Caco-2 (cell line): Measurements from ENCODE around the gene UTP3. TPM values are rescaled to one million over a fixed set of nuclear protein-coding genes. Genes with fewer than 3 reads are reported as not detected.
"Not testable (repeated sequence)": the region's sequence is repeated elsewhere in the genome, so short reads cannot be mapped to it uniquely, and the experiment has no call there.

Experiments
- BruUV-seq: library from RNA; stranded (reverse); fragments of 400-500 nt; replicated peaks from 2 replicates; lab custom pipeline; 2021; lab: Mats Ljungman, UMichigan
- CTCF ChIA-PET: fragments of 300-600 bp; sonication (Branson Sonifier 250); formaldehyde crosslinking; loops from one replicate; lab custom pipeline; 2022; ENCODE audit warnings: antibody characterized with exemption; lab: Charles Lee
- POLR2A ChIA-PET: fragments of 300-600 bp; sonication (Branson Sonifier 250); formaldehyde crosslinking; loops from one replicate; lab custom pipeline; 2022; ENCODE audit warnings: antibody characterized with exemption; lab: Charles Lee
- DNase-seq, 2 experiments: peaks; one replicate each; pipeline versions ENCODE4 v3.0.0 to v3.0.0-alpha.2; 2020 to 2022
- H3K27me3 ChIP-seq: replicated peaks from 2 replicates; pipeline ENCODE4 v1.6.0; 2011; ENCODE audit warnings: low read length; ENCODE audit not compliant: control insufficient read depth, insufficient read depth
- H3K36me3 ChIP-seq: 2 replicates; pipeline ENCODE4 v1.5.1; 2011; ENCODE audit warnings: low read length; ENCODE audit not compliant: control insufficient read depth, insufficient read depth
- H3K4me1 ChIP-seq: fragments of 250-450 bp; sonication (Bioruptor Pico); 2 replicates; pipeline ENCODE4 v1.5.1; 2020; ENCODE audit warnings: mild to moderate bottlenecking
- H3K4me3 ChIP-seq: 2 replicates; pipeline ENCODE4 v1.5.1; 2011; ENCODE audit warnings: low read depth, mild to moderate bottlenecking, control low read depth, low read length
- H3K9me3 ChIP-seq: fragments of 250-450 bp; sonication (Bioruptor Pico); 2 replicates; pipeline ENCODE4 v1.5.1; 2020; ENCODE audit warnings: mild to moderate bottlenecking, moderate library complexity
- H3K27ac Mint-ChIP-seq: one replicate; pipeline ENCODE4 v1.8.0; 2022; ENCODE audit warnings: mixed read lengths; ENCODE audit not compliant: unreplicated experiment
- H3K27me3 Mint-ChIP-seq: one replicate; pipeline ENCODE4 v1.8.0; 2022; ENCODE audit warnings: mixed read lengths; ENCODE audit not compliant: insufficient read depth, unreplicated experiment
- H3K36me3 Mint-ChIP-seq: one replicate; pipeline ENCODE4 v1.8.0; 2022; ENCODE audit warnings: mild to moderate bottlenecking, mixed read lengths; ENCODE audit not compliant: insufficient read depth, unreplicated experiment
- H3K4me1 Mint-ChIP-seq: one replicate; pipeline ENCODE4 v1.8.0; 2022; ENCODE audit warnings: low read depth, mixed read lengths; ENCODE audit not compliant: unreplicated experiment
- H3K4me3 Mint-ChIP-seq: one replicate; pipeline ENCODE4 v1.8.0; 2022; ENCODE audit warnings: mild to moderate bottlenecking, moderate library complexity, mixed read lengths; ENCODE audit not compliant: unreplicated experiment
- H3K9me3 Mint-ChIP-seq: one replicate; pipeline ENCODE4 v1.8.0; 2022; ENCODE audit warnings: mixed read lengths; ENCODE audit not compliant: unreplicated experiment
- CTCF ChIP-seq, 2 experiments: fragments of 200-600 bp in 1 of 2; IDR thresholded peaks; 1 replicate in 1 of 2; 2 replicates in 1 of 2; pipeline versions ENCODE4 v1.5.1 to v1.8.0; 2011 to 2022; ENCODE audit warnings: antibody characterized with exemption in 1 of 2, control low read depth in 1 of 2, inconsistent platforms in 1 of 2, low read depth in 1 of 2, low read length in 1 of 2, mild to moderate bottlenecking in 1 of 2, moderate library complexity in 1 of 2; ENCODE audit not compliant: insufficient read depth in 1 of 2, severe bottlenecking in 1 of 2, unreplicated experiment in 1 of 2
- intact Hi-C: fragments of 100-400 bp; cut with micrococcal nuclease; formaldehyde crosslinking; loops from one replicate; pipeline ENCODE4 v1.10.0; 2022; ENCODE audit not compliant: unreplicated experiment
- total RNA-seq: library from RNA; stranded (reverse); gene quantifications from 2 replicates; pipeline ENCODE4 v1.2.3, GENCODE V29; 2022

Gene UTP3
- total RNA-seq, 1 experiment from 2014 or later = 28.2 TPM

GRCh38 chr4:70722199-70722791 is 34.0 kb downstream of the UTP3 start:
- Histone ChIP-seq H3K9me3 (no peaks in the 10 kb centered on the region), H3K27me3 (no peaks in the 10 kb centered on the region), H3K4me3 (no peak overlapping the region), H3K36me3 (no peaks in the 10 kb centered on the region), H3K4me1 (no peaks in the 10 kb centered on the region)
- DNase-seq = no peak
- no TSS peak for BruUV-seq
- POLR2A ChIA-PET = no interaction called here
- intact Hi-C loops = no loop called here
- CTCF ChIA-PET = no interaction called here
- H3K4me1 Mint-ChIP-seq = no peaks in the 10 kb centered on the region
- no peak for TF ChIP-seq CTCF (IDR thresholded peaks at IDR 0.05; ENCODE audit: insufficient read depth in 1 of 2, low read depth in 1 of 2, low read length in 1 of 2, severe bottlenecking in 1 of 2, unreplicated experiment in 1 of 2)
- no peak overlapping the region for H3K4me3 Mint-ChIP-seq
- no peak overlapping the region for H3K27ac Mint-ChIP-seq
- H3K36me3 Mint-ChIP-seq = no peaks in the 10 kb centered on the region
- H3K27me3 Mint-ChIP-seq = no peaks in the 10 kb centered on the region
- H3K9me3 Mint-ChIP-seq = no peaks in the 10 kb centered on the region

GRCh38 chr4:70724463-70724862 is 36.1 kb downstream of the UTP3 start:
- DNase-seq = no peak
- ChIA-PET CTCF (no interaction called here), POLR2A (no interaction called here)
- Histone ChIP-seq H3K9me3 (no peaks in the 10 kb centered on the region), H3K36me3 (no peaks in the 10 kb centered on the region), H3K4me3 (no peak overlapping the region), H3K4me1 (no peaks in the 10 kb centered on the region), H3K27me3 (no peaks in the 10 kb centered on the region)
- BruUV-seq = no TSS peak
- intact Hi-C loops = no loop called here
- no peaks in the 10 kb centered on the region for H3K9me3 Mint-ChIP-seq
- TF ChIP-seq CTCF (IDR thresholded peaks at IDR 0.05; ENCODE audit: insufficient read depth in 1 of 2, low read depth in 1 of 2, low read length in 1 of 2, severe bottlenecking in 1 of 2, unreplicated experiment in 1 of 2) = no peak
- no peak overlapping the region for H3K27ac Mint-ChIP-seq
- no peak overlapping the region for H3K4me3 Mint-ChIP-seq
- no peaks in the 10 kb centered on the region for H3K27me3 Mint-ChIP-seq
- no peaks in the 10 kb centered on the region for H3K36me3 Mint-ChIP-seq
- no peaks in the 10 kb centered on the region for H3K4me1 Mint-ChIP-seq

- intact Hi-C loops = no loop called here
- no peak overlapping the region for H3K4me3 Mint-ChIP-seq
- no peaks in the 10 kb centered on the region for H3K27me3 ChIP-seq
- no peak for TF ChIP-seq CTCF (IDR thresholded peaks at IDR 0.05; ENCODE audit: insufficient read depth in 1 of 2, low read depth in 1 of 2, low read length in 1 of 2, severe bottlenecking in 1 of 2, unreplicated experiment in 1 of 2)
- no peaks in the 10 kb centered on the region for H3K9me3 ChIP-seq
- ChIA-PET POLR2A (no interaction called here), CTCF (interaction anchor here (0.5 kb wide), 1 partner anchor 13 kb away, joined by 3 read pairs; no protein-coding TSS in a partner anchor)
- no peaks in the 10 kb centered on the region for H3K4me1 Mint-ChIP-seq
- H3K27ac Mint-ChIP-seq = no peak overlapping the region
- no peaks in the 10 kb centered on the region for H3K4me1 ChIP-seq
- no peaks in the 10 kb centered on the region for H3K36me3 Mint-ChIP-seq
- H3K4me3 ChIP-seq = no peak overlapping the region
- no peaks in the 10 kb centered on the region for H3K27me3 Mint-ChIP-seq
- no peak for DNase-seq
- no TSS peak for BruUV-seq
- no peaks in the 10 kb centered on the region for H3K36me3 ChIP-seq
- no peaks in the 10 kb centered on the region for H3K9me3 Mint-ChIP-seq
Observed at GRCh38 chr4:70725633-70726032, 37.3 kb downstream of the UTP3 start.

- H3K27me3 ChIP-seq, intact Hi-C loops, H3K27me3 Mint-ChIP-seq, H3K27ac Mint-ChIP-seq, POLR2A ChIA-PET, BruUV-seq, H3K4me1 Mint-ChIP-seq, DNase-seq, H3K4me3 Mint-ChIP-seq, H3K4me3 ChIP-seq, H3K4me1 ChIP-seq, H3K9me3 Mint-ChIP-seq, H3K36me3 ChIP-seq, CTCF ChIA-PET, H3K9me3 ChIP-seq, H3K36me3 Mint-ChIP-seq: not testable (repeated sequence)
Observed at GRCh38 chr4:70726515-70726914, 38.2 kb downstream of the UTP3 start.
